Hippocampal formation (tissue), 2 donors: ENCODE measurements around the gene TARDBP.
"Not testable (repeated sequence)": the region's sequence is repeated elsewhere in the genome, so short reads cannot be mapped to it uniquely, and the experiment has no call there.

Experiments
- DNase-seq, 2 donors: peaks; one replicate each; lab custom pipeline; 2025; lab: John Stamatoyannopoulos, UW

TARDBP gene

GRCh38 chr1:11012260-11013159, at the start of gene TARDBP:
TSS of gene TARDBP (plus strand) at chr1:11012654. CDS start at chr1:11013728, 1,074 bp downstream.
- DNase-seq = peak; percentile 85 to 91

GRCh38 chr1:10965546-10966226, 46.8 kb upstream of the TARDBP start:
- DNase-seq = no peak

- DNase-seq = no peak
These were observed 45.4 kb upstream of the TARDBP start for GRCh38 chr1:10967090-10967489.

- no peak for DNase-seq
These were observed 44.0 kb upstream of the TARDBP start for GRCh38 chr1:10968411-10968826.

- DNase-seq = no peak
These were observed 43.0 kb upstream of the TARDBP start for GRCh38 chr1:10969267-10969970.

- DNase-seq = no peak
These were observed 42.5 kb upstream of the TARDBP start for GRCh38 chr1:10969971-10970332.

GRCh38 chr1:10973552-10973951, 38.9 kb upstream of the TARDBP start:
- no peak for DNase-seq

GRCh38 chr1:10973956-10974881, 38.2 kb upstream of the TARDBP start:
- no peak for DNase-seq

GRCh38 chr1:10975567-10976326, 36.7 kb upstream of the TARDBP start:
- DNase-seq = no peak

GRCh38 chr1:10978719-10979118, 33.7 kb upstream of the TARDBP start:
- no peak for DNase-seq

GRCh38 chr1:10979483-10979920, 33.0 kb upstream of the TARDBP start:
- peak; percentile 82 to 90 for DNase-seq

- peak; percentile 86 to 90 for DNase-seq
These were observed 32.3 kb upstream of the TARDBP start for GRCh38 chr1:10980094-10980577.

- DNase-seq = peak; percentile 82 to 85
These were observed 31.4 kb upstream of the TARDBP start for GRCh38 chr1:10980841-10981727.

- DNase-seq = no peak
These were observed 25.9 kb upstream of the TARDBP start for GRCh38 chr1:10986525-10986890.

- DNase-seq = no peak
These were observed 24.5 kb upstream of the TARDBP start for GRCh38 chr1:10987840-10988417.

GRCh38 chr1:10989095-10989494, 23.4 kb upstream of the TARDBP start:
- no peak for DNase-seq

GRCh38 chr1:10989920-10990516, 22.4 kb upstream of the TARDBP start:
- not testable (repeated sequence) for DNase-seq

GRCh38 chr1:10990828-10991227, 21.6 kb upstream of the TARDBP start:
- no peak for DNase-seq

- not testable (repeated sequence) for DNase-seq
These were observed 20.4 kb upstream of the TARDBP start for GRCh38 chr1:10992004-10992403.
